ENCODE data around the gene RCC1.

- TF ChIP-seq TOX (CRISPR knock-in tag; IDR thresholded peaks at IDR 0.05; ENCODE audit: borderline replicate concordance) (no peak), ZNF8 (CRISPR knock-in tag; IDR thresholded peaks at IDR 0.05) (no peak), BACH2 (CRISPR knock-in tag; IDR thresholded peaks at IDR 0.05; ENCODE audit: borderline replicate concordance) (no peak), PPARA (CRISPR knock-in tag; IDR thresholded peaks at IDR 0.05; ENCODE audit: borderline replicate concordance) (no peak), GLIS3 (CRISPR knock-in tag; IDR thresholded peaks at IDR 0.05) (no peak), PATZ1 (CRISPR knock-in tag; IDR thresholded peaks at IDR 0.05; ENCODE audit: borderline replicate concordance) (no peak), CSRNP3 (CRISPR knock-in tag; IDR thresholded peaks at IDR 0.05) (no peak), RARB (CRISPR knock-in tag; IDR thresholded peaks at IDR 0.05) (no peak), ISL1 (CRISPR knock-in tag; IDR thresholded peaks at IDR 0.05) (no peak), ZNF565 (CRISPR knock-in tag; conservative IDR thresholded peaks at IDR 0.05; ENCODE audit: low read depth) (no peak), ZFP30 (CRISPR knock-in tag; IDR thresholded peaks at IDR 0.05) (no peak), OSR1 (CRISPR knock-in tag; IDR thresholded peaks at IDR 0.05) (no peak), ZNF70 (CRISPR knock-in tag; IDR thresholded peaks at IDR 0.05) (no peak)
Measured at GRCh38 chr1:28521502-28522164, 15.8 kb downstream of the RCC1 start.
